Activated naive CD4-positive, alpha-beta T cell treated with anti-CD3 and anti-CD28 coated beads, Interleukin-2, amount 10 ng/mL, durations not matched to agents 5 hours and 36 hours (primary cell): Measurements from ENCODE around the gene SMTN. TPM values are rescaled to one million over a fixed set of nuclear protein-coding genes. Genes with fewer than 3 reads are reported as not detected.

Experiments used
- total RNA-seq, 2 experiments: library from RNA; stranded (reverse); gene quantifications; one replicate each; pipeline ENCODE4 v1.2.3, GENCODE V29; 2021

Gene SMTN
- 10 to 100 TPM; 33.3 to 33.9 TPM for total RNA-seq

GRCh38 chr22:31080848-31081649, at the start of gene SMTN:
SMTN (plus strand) TSS chr22:31081318; CDS start chr22:31083259, 1,941 bp downstream.

GRCh38 chr22:31107178-31107893, 26.2 kb downstream of the SMTN start, which contains the start of gene SELENOM:
SELENOM (minus strand) TSS chr22:31107568; CDS start chr22:31107505, 63 bp downstream.

GRCh38 chr22:31122532-31123291, 41.6 kb downstream of the SMTN start, which contains the start of gene INPP5J:
INPP5J (plus strand) TSS chr22:31122966; CDS start chr22:31123015, 49 bp downstream.

GRCh38 chr22:31139866-31140716, 59.0 kb downstream of the SMTN start, which contains the start of gene PLA2G3:
PLA2G3 (minus strand) TSS chr22:31140508; CDS start chr22:31140354, 154 bp downstream.

Other genes with a start within 250 kb of the SMTN start
- gene MORC2, start 112.5 kb upstream of the SMTN start, total RNA-seq: 10 to 100 TPM; 49.6 to 51.3 TPM
- 10 to 100 TPM; 82.5 to 87.1 TPM for gene TUG1, start 112.1 kb upstream of the SMTN start, total RNA-seq
- gene SELENOM, start 26.2 kb downstream of the SMTN start, total RNA-seq: 1 to 10 TPM; 1.7 to 2.1 TPM
- not detected for gene INPP5J, start 41.6 kb downstream of the SMTN start, total RNA-seq
- not detected for gene PLA2G3, start 59.2 kb downstream of the SMTN start, total RNA-seq
- gene RNF185, start 78.9 kb downstream of the SMTN start, total RNA-seq: 10 to 100 TPM; 22.3 to 23.2 TPM
- gene LIMK2, start 131.0 kb downstream of the SMTN start, total RNA-seq: 10 to 100 TPM; 42.3 to 44.7 TPM
- 100 to 1,000 TPM; 110 to 115 TPM for gene PIK3IP1, start 211.2 kb downstream of the SMTN start, total RNA-seq